ENCODE measurements around the gene TMPRSS3.

The TMPRSS3 gene

GRCh38 chr21:42393443-42393950, 2.4 kb downstream of the TMPRSS3 start:
- H3K27ac ChIP-seq (ENCODE audit: low read length): no peak overlapping the region
- no peaks in the 10 kb centered on the region for H3K9me3 ChIP-seq (ENCODE audit: control insufficient read depth in 1 of 2, low read length in 2 of 2)
- no peaks in the 10 kb centered on the region for H3K27me3 ChIP-seq (ENCODE audit: low read depth, low read length)
- no peak overlapping the region for H3K4me3 ChIP-seq (ENCODE audit: low read depth in 1 of 2, low read length in 2 of 2)
- H3K4me1 ChIP-seq (ENCODE audit: control insufficient read depth in 1 of 2, insufficient read depth in 2 of 2, low read length in 2 of 2): no peaks in the 10 kb centered on the region
- H3K36me3 ChIP-seq (ENCODE audit: control insufficient read depth in 1 of 2, insufficient read depth in 2 of 2, low read length in 2 of 2): no peaks in the 10 kb centered on the region

GRCh38 chr21:42392731-42393442, 3.0 kb downstream of the TMPRSS3 start:
- Histone ChIP-seq H3K9me3 (ENCODE audit: control insufficient read depth in 1 of 2, low read length in 2 of 2) (no peaks in the 10 kb centered on the region), H3K4me3 (ENCODE audit: low read depth in 1 of 2, low read length in 2 of 2) (no peak overlapping the region), H3K27ac (ENCODE audit: low read length) (no peak overlapping the region), H3K4me1 (ENCODE audit: control insufficient read depth in 1 of 2, insufficient read depth in 2 of 2, low read length in 2 of 2) (no peaks in the 10 kb centered on the region), H3K27me3 (ENCODE audit: low read depth, low read length) (no peaks in the 10 kb centered on the region), H3K36me3 (ENCODE audit: control insufficient read depth in 1 of 2, insufficient read depth in 2 of 2, low read length in 2 of 2) (no peaks in the 10 kb centered on the region)

GRCh38 chr21:42391297-42391696, 4.6 kb downstream of the TMPRSS3 start:
- Histone ChIP-seq H3K9me3 (ENCODE audit: control insufficient read depth in 1 of 2, low read length in 2 of 2) (no peaks in the 10 kb centered on the region), H3K27ac (ENCODE audit: low read length) (no peak overlapping the region), H3K4me3 (ENCODE audit: low read depth in 1 of 2, low read length in 2 of 2) (no peak overlapping the region), H3K36me3 (ENCODE audit: control insufficient read depth in 1 of 2, insufficient read depth in 2 of 2, low read length in 2 of 2) (no peaks in the 10 kb centered on the region), H3K27me3 (ENCODE audit: low read depth, low read length) (no peaks in the 10 kb centered on the region), H3K4me1 (ENCODE audit: control insufficient read depth in 1 of 2, insufficient read depth in 2 of 2, low read length in 2 of 2) (no peaks in the 10 kb centered on the region)

- no peak overlapping the region for H3K27ac ChIP-seq (ENCODE audit: low read length)
- no peaks in the 10 kb centered on the region for H3K27me3 ChIP-seq (ENCODE audit: low read depth, low read length)
Observed at GRCh38 chr21:42390696-42391095, 5.2 kb downstream of the TMPRSS3 start.

GRCh38 chr21:42390193-42390592, 5.7 kb downstream of the TMPRSS3 start:
- Histone ChIP-seq H3K27ac (ENCODE audit: low read length) (no peak overlapping the region), H3K4me3 (ENCODE audit: low read depth in 1 of 2, low read length in 2 of 2) (no peak overlapping the region), H3K27me3 (ENCODE audit: low read depth, low read length) (no peaks in the 10 kb centered on the region), H3K4me1 (ENCODE audit: control insufficient read depth in 1 of 2, insufficient read depth in 2 of 2, low read length in 2 of 2) (no peaks in the 10 kb centered on the region), H3K9me3 (ENCODE audit: control insufficient read depth in 1 of 2, low read length in 2 of 2) (no peaks in the 10 kb centered on the region), H3K36me3 (ENCODE audit: control insufficient read depth in 1 of 2, insufficient read depth in 2 of 2, low read length in 2 of 2) (no peaks in the 10 kb centered on the region)

More at GRCh38 chr21:42390696-42391095, 5.2 kb downstream of the TMPRSS3 start:
- no peaks in the 10 kb centered on the region for H3K9me3 ChIP-seq (ENCODE audit: control insufficient read depth in 1 of 2, low read length in 2 of 2)
- H3K36me3 ChIP-seq (ENCODE audit: control insufficient read depth in 1 of 2, insufficient read depth in 2 of 2, low read length in 2 of 2): no peaks in the 10 kb centered on the region
- no peak overlapping the region for H3K4me3 ChIP-seq (ENCODE audit: low read depth in 1 of 2, low read length in 2 of 2)
- no peaks in the 10 kb centered on the region for H3K4me1 ChIP-seq (ENCODE audit: control insufficient read depth in 1 of 2, insufficient read depth in 2 of 2, low read length in 2 of 2)

GRCh38 chr21:42389449-42389835, 6.4 kb downstream of the TMPRSS3 start:
- Histone ChIP-seq H3K36me3 (ENCODE audit: control insufficient read depth in 1 of 2, insufficient read depth in 2 of 2, low read length in 2 of 2) (no peaks in the 10 kb centered on the region), H3K27ac (ENCODE audit: low read length) (peak overlapping the region; percentile 61), H3K4me3 (ENCODE audit: low read depth in 1 of 2, low read length in 2 of 2) (no peak overlapping the region), H3K27me3 (ENCODE audit: low read depth, low read length) (no peaks in the 10 kb centered on the region), H3K9me3 (ENCODE audit: control insufficient read depth in 1 of 2, low read length in 2 of 2) (no peaks in the 10 kb centered on the region), H3K4me1 (ENCODE audit: control insufficient read depth in 1 of 2, insufficient read depth in 2 of 2, low read length in 2 of 2) (no peaks in the 10 kb centered on the region)

- peak overlapping the region in 1 of 2 donors; percentile 42 for H3K4me3 ChIP-seq (ENCODE audit: low read depth in 1 of 2, low read length in 2 of 2)
Observed at GRCh38 chr21:42388740-42389448, 7.0 kb downstream of the TMPRSS3 start.

GRCh38 chr21:42387843-42388340, 8.0 kb downstream of the TMPRSS3 start:
- Histone ChIP-seq H3K9me3 (ENCODE audit: control insufficient read depth in 1 of 2, low read length in 2 of 2) (no peaks in the 10 kb centered on the region), H3K27me3 (ENCODE audit: low read depth, low read length) (no peaks in the 10 kb centered on the region), H3K4me1 (ENCODE audit: control insufficient read depth in 1 of 2, insufficient read depth in 2 of 2, low read length in 2 of 2) (no peaks in the 10 kb centered on the region), H3K4me3 (ENCODE audit: low read depth in 1 of 2, low read length in 2 of 2) (no peak overlapping the region), H3K36me3 (ENCODE audit: control insufficient read depth in 1 of 2, insufficient read depth in 2 of 2, low read length in 2 of 2) (no peaks in the 10 kb centered on the region), H3K27ac (ENCODE audit: low read length) (no peak overlapping the region)

More at GRCh38 chr21:42388740-42389448, 7.0 kb downstream of the TMPRSS3 start:
- peak overlapping the region; percentile 61 for H3K27ac ChIP-seq (ENCODE audit: low read length)
- H3K27me3 ChIP-seq (ENCODE audit: low read depth, low read length): no peaks in the 10 kb centered on the region
- no peaks in the 10 kb centered on the region for H3K9me3 ChIP-seq (ENCODE audit: control insufficient read depth in 1 of 2, low read length in 2 of 2)
- H3K4me1 ChIP-seq (ENCODE audit: control insufficient read depth in 1 of 2, insufficient read depth in 2 of 2, low read length in 2 of 2): no peaks in the 10 kb centered on the region
- H3K36me3 ChIP-seq (ENCODE audit: control insufficient read depth in 1 of 2, insufficient read depth in 2 of 2, low read length in 2 of 2): no peaks in the 10 kb centered on the region

- Histone ChIP-seq H3K36me3 (ENCODE audit: control insufficient read depth in 1 of 2, insufficient read depth in 2 of 2, low read length in 2 of 2) (no peaks in the 10 kb centered on the region), H3K27me3 (ENCODE audit: low read depth, low read length) (no peaks in the 10 kb centered on the region), H3K4me1 (ENCODE audit: control insufficient read depth in 1 of 2, insufficient read depth in 2 of 2, low read length in 2 of 2) (no peaks in the 10 kb centered on the region), H3K27ac (ENCODE audit: low read length) (no peak overlapping the region), H3K9me3 (ENCODE audit: control insufficient read depth in 1 of 2, low read length in 2 of 2) (peaks cover 0 to 3% of the 10 kb centered on the region in 2 donors), H3K4me3 (ENCODE audit: low read depth in 1 of 2, low read length in 2 of 2) (no peak overlapping the region)
Observed at GRCh38 chr21:42387164-42387563, 8.7 kb downstream of the TMPRSS3 start.

GRCh38 chr21:42386034-42386591, 9.7 kb downstream of the TMPRSS3 start:
- no peaks in the 10 kb centered on the region for H3K4me1 ChIP-seq (ENCODE audit: control insufficient read depth in 1 of 2, insufficient read depth in 2 of 2, low read length in 2 of 2)
- no peak overlapping the region for H3K4me3 ChIP-seq (ENCODE audit: low read depth in 1 of 2, low read length in 2 of 2)
- no peaks in the 10 kb centered on the region for H3K36me3 ChIP-seq (ENCODE audit: control insufficient read depth in 1 of 2, insufficient read depth in 2 of 2, low read length in 2 of 2)
- no peaks in the 10 kb centered on the region for H3K27me3 ChIP-seq (ENCODE audit: low read depth, low read length)
- peak overlapping the region; percentile 73 for H3K27ac ChIP-seq (ENCODE audit: low read length)
- H3K9me3 ChIP-seq (ENCODE audit: control insufficient read depth in 1 of 2, low read length in 2 of 2): peaks cover 4 to 13% of the 10 kb centered on the region in 2 donors

- Histone ChIP-seq H3K27ac (ENCODE audit: low read length) (peak overlapping the region; percentile 73), H3K4me1 (ENCODE audit: control insufficient read depth in 1 of 2, insufficient read depth in 2 of 2, low read length in 2 of 2) (no peaks in the 10 kb centered on the region), H3K4me3 (ENCODE audit: low read depth in 1 of 2, low read length in 2 of 2) (no peak overlapping the region), H3K9me3 (ENCODE audit: control insufficient read depth in 1 of 2, low read length in 2 of 2) (peaks cover 4 to 13% of the 10 kb centered on the region in 2 donors), H3K36me3 (ENCODE audit: control insufficient read depth in 1 of 2, insufficient read depth in 2 of 2, low read length in 2 of 2) (no peaks in the 10 kb centered on the region), H3K27me3 (ENCODE audit: low read depth, low read length) (no peaks in the 10 kb centered on the region)
Observed at GRCh38 chr21:42385619-42386018, 10.2 kb downstream of the TMPRSS3 start.

Measured in muscle layer of duodenum (tissue), 2 donors.